Vagina (tissue), 2 donors: ENCODE results near the gene FLRT2.

ENCODE experiments used
- CTCF ChIP-seq, 3 experiments: fragments of 450-650 bp in 2 of 3; fragments of 200-600 bp in 1 of 3; sonication (generic) in 1 of 3; IDR thresholded peaks; one replicate each; pipeline ENCODE4 v1.5.1; 2017 to 2019; ENCODE audit warnings: antibody characterized with exemption in 3 of 3, mild to moderate bottlenecking in 2 of 3, moderate library complexity in 2 of 3
- POLR2A ChIP-seq, 2 donors: fragments of 450-650 bp; IDR thresholded peaks; one replicate each; pipeline ENCODE4 v1.6.1; 2017; ENCODE audit warnings: antibody characterized with exemption in 2 of 2, mild to moderate bottlenecking in 2 of 2, moderate library complexity in 2 of 2

- TF ChIP-seq CTCF (IDR thresholded peaks at IDR 0.05) (no peak), POLR2A (IDR thresholded peaks at IDR 0.05) (no peak)
Observed at GRCh38 chr14:85549697-85550096, 19.8 kb downstream of the FLRT2 start.
